Caco-2 (cell line): Measurements from ENCODE around the gene GLCCI1. TPM values are rescaled to one million over a fixed set of nuclear protein-coding genes. Genes with fewer than 3 reads are reported as not detected.

Experiments
- BruUV-seq: library from RNA; stranded (reverse); fragments of 400-500 nt; replicated peaks from 2 replicates; lab custom pipeline; 2021; lab: Mats Ljungman, UMichigan
- CTCF ChIA-PET: fragments of 300-600 bp; sonication (Branson Sonifier 250); formaldehyde crosslinking; loops from one replicate; lab custom pipeline; 2022; ENCODE audit warnings: antibody characterized with exemption; lab: Charles Lee
- POLR2A ChIA-PET: fragments of 300-600 bp; sonication (Branson Sonifier 250); formaldehyde crosslinking; loops from one replicate; lab custom pipeline; 2022; ENCODE audit warnings: antibody characterized with exemption; lab: Charles Lee
- DNase-seq, 2 experiments: peaks; one replicate each; pipeline versions ENCODE4 v3.0.0 to v3.0.0-alpha.2; 2020 to 2022
- H3K27me3 ChIP-seq: replicated peaks from 2 replicates; pipeline ENCODE4 v1.6.0; 2011; ENCODE audit warnings: low read length; ENCODE audit not compliant: control insufficient read depth, insufficient read depth
- H3K36me3 ChIP-seq: 2 replicates; pipeline ENCODE4 v1.5.1; 2011; ENCODE audit warnings: low read length; ENCODE audit not compliant: control insufficient read depth, insufficient read depth
- H3K4me1 ChIP-seq: fragments of 250-450 bp; sonication (Bioruptor Pico); 2 replicates; pipeline ENCODE4 v1.5.1; 2020; ENCODE audit warnings: mild to moderate bottlenecking
- H3K4me3 ChIP-seq: 2 replicates; pipeline ENCODE4 v1.5.1; 2011; ENCODE audit warnings: low read depth, mild to moderate bottlenecking, control low read depth, low read length
- H3K9me3 ChIP-seq: fragments of 250-450 bp; sonication (Bioruptor Pico); 2 replicates; pipeline ENCODE4 v1.5.1; 2020; ENCODE audit warnings: mild to moderate bottlenecking, moderate library complexity
- H3K27ac Mint-ChIP-seq: one replicate; pipeline ENCODE4 v1.8.0; 2022; ENCODE audit warnings: mixed read lengths; ENCODE audit not compliant: unreplicated experiment
- H3K27me3 Mint-ChIP-seq: one replicate; pipeline ENCODE4 v1.8.0; 2022; ENCODE audit warnings: mixed read lengths; ENCODE audit not compliant: insufficient read depth, unreplicated experiment
- H3K36me3 Mint-ChIP-seq: one replicate; pipeline ENCODE4 v1.8.0; 2022; ENCODE audit warnings: mild to moderate bottlenecking, mixed read lengths; ENCODE audit not compliant: insufficient read depth, unreplicated experiment
- H3K4me1 Mint-ChIP-seq: one replicate; pipeline ENCODE4 v1.8.0; 2022; ENCODE audit warnings: low read depth, mixed read lengths; ENCODE audit not compliant: unreplicated experiment
- H3K4me3 Mint-ChIP-seq: one replicate; pipeline ENCODE4 v1.8.0; 2022; ENCODE audit warnings: mild to moderate bottlenecking, moderate library complexity, mixed read lengths; ENCODE audit not compliant: unreplicated experiment
- H3K9me3 Mint-ChIP-seq: one replicate; pipeline ENCODE4 v1.8.0; 2022; ENCODE audit warnings: mixed read lengths; ENCODE audit not compliant: unreplicated experiment
- CTCF ChIP-seq, 2 experiments: fragments of 200-600 bp in 1 of 2; IDR thresholded peaks; 1 replicate in 1 of 2; 2 replicates in 1 of 2; pipeline versions ENCODE4 v1.5.1 to v1.8.0; 2011 to 2022; ENCODE audit warnings: antibody characterized with exemption in 1 of 2, control low read depth in 1 of 2, inconsistent platforms in 1 of 2, low read depth in 1 of 2, low read length in 1 of 2, mild to moderate bottlenecking in 1 of 2, moderate library complexity in 1 of 2; ENCODE audit not compliant: insufficient read depth in 1 of 2, severe bottlenecking in 1 of 2, unreplicated experiment in 1 of 2
- intact Hi-C: fragments of 100-400 bp; cut with micrococcal nuclease; formaldehyde crosslinking; loops from one replicate; pipeline ENCODE4 v1.10.0; 2022; ENCODE audit not compliant: unreplicated experiment
- total RNA-seq: library from RNA; stranded (reverse); gene quantifications from 2 replicates; pipeline ENCODE4 v1.2.3, GENCODE V29; 2022

GLCCI1 gene
- total RNA-seq, 1 experiment from 2014 or later: 18.8 TPM

- no peak overlapping the region for H3K27ac Mint-ChIP-seq
- BruUV-seq: no TSS peak
- H3K4me3 Mint-ChIP-seq: no peak overlapping the region
- Histone ChIP-seq H3K4me1 (no peaks in the 10 kb centered on the region), H3K36me3 (no peaks in the 10 kb centered on the region), H3K9me3 (no peaks in the 10 kb centered on the region), H3K27me3 (no peaks in the 10 kb centered on the region), H3K4me3 (no peak overlapping the region)
- no peaks in the 10 kb centered on the region for H3K27me3 Mint-ChIP-seq
- CTCF ChIA-PET: no interaction called here
- intact Hi-C loops: no loop called here
- POLR2A ChIA-PET: no interaction called here
- no peaks in the 10 kb centered on the region for H3K4me1 Mint-ChIP-seq
- TF ChIP-seq CTCF (IDR thresholded peaks at IDR 0.05; ENCODE audit: insufficient read depth in 1 of 2, low read depth in 1 of 2, low read length in 1 of 2, severe bottlenecking in 1 of 2, unreplicated experiment in 1 of 2): no peak
- H3K36me3 Mint-ChIP-seq: no peaks in the 10 kb centered on the region
- no peak for DNase-seq
- H3K9me3 Mint-ChIP-seq: no peaks in the 10 kb centered on the region
Measured at GRCh38 chr7:8015746-8016120, 47.1 kb downstream of the GLCCI1 start.

GRCh38 chr7:8017423-8017822 is 48.8 kb downstream of the GLCCI1 start:
- no peak for DNase-seq
- ChIA-PET CTCF (no interaction called here), POLR2A (no interaction called here)
- Histone ChIP-seq H3K4me1 (no peaks in the 10 kb centered on the region), H3K36me3 (no peaks in the 10 kb centered on the region), H3K9me3 (no peaks in the 10 kb centered on the region), H3K4me3 (no peak overlapping the region), H3K27me3 (no peaks in the 10 kb centered on the region)
- Mint-ChIP-seq H3K27me3 (no peaks in the 10 kb centered on the region), H3K4me3 (no peak overlapping the region), H3K36me3 (no peaks in the 10 kb centered on the region), H3K27ac (no peak overlapping the region), H3K9me3 (no peaks in the 10 kb centered on the region), H3K4me1 (no peaks in the 10 kb centered on the region)
- intact Hi-C loops: no loop called here
- TF ChIP-seq CTCF (IDR thresholded peaks at IDR 0.05; ENCODE audit: insufficient read depth in 1 of 2, low read depth in 1 of 2, low read length in 1 of 2, severe bottlenecking in 1 of 2, unreplicated experiment in 1 of 2): no peak
- BruUV-seq: no TSS peak

GRCh38 chr7:8018961-8019360 is 50.4 kb downstream of the GLCCI1 start:
- no peaks in the 10 kb centered on the region for H3K4me1 ChIP-seq
- no peak overlapping the region for H3K4me3 ChIP-seq
- CTCF ChIA-PET: no interaction called here
- Mint-ChIP-seq H3K27me3 (no peaks in the 10 kb centered on the region), H3K4me1 (no peaks in the 10 kb centered on the region), H3K4me3 (no peak overlapping the region), H3K27ac (no peak overlapping the region), H3K36me3 (peaks cover 7% of the 10 kb centered on the region), H3K9me3 (peaks cover 1% of the 10 kb centered on the region)
- intact Hi-C loops: no loop called here
- DNase-seq: no peak
- H3K9me3 ChIP-seq: no peaks in the 10 kb centered on the region
- no peaks in the 10 kb centered on the region for H3K36me3 ChIP-seq
- no peak for TF ChIP-seq CTCF (IDR thresholded peaks at IDR 0.05; ENCODE audit: insufficient read depth in 1 of 2, low read depth in 1 of 2, low read length in 1 of 2, severe bottlenecking in 1 of 2, unreplicated experiment in 1 of 2)
- BruUV-seq: no TSS peak
- POLR2A ChIA-PET: no interaction called here
- H3K27me3 ChIP-seq: no peaks in the 10 kb centered on the region
